IMR-90 (cell line): ENCODE results near the gene CDH23. TPM values are rescaled to one million over a fixed set of nuclear protein-coding genes. Genes with fewer than 3 reads are reported as not detected.

ENCODE experiments used
- ATAC-seq: fragments of 200-7000 bp; cut with Tn5 transposase; 2 replicates; pipeline ENCODE4 v1.9.1; 2020; ENCODE audit warnings: low read depth, mild to moderate bottlenecking, moderate library complexity
- BruUV-seq: library from RNA; stranded (reverse); fragments of 400-500 nt; replicated peaks from 2 replicates; lab custom pipeline; 2021; lab: Mats Ljungman, UMichigan
- CTCF ChIA-PET: fragments of 300-600 bp; formaldehyde crosslinking; extraction: SDS; loops from one replicate; lab custom pipeline; 2021; ENCODE audit warnings: antibody characterized with exemption; lab: Yijun Ruan, JAX
- POLR2A ChIA-PET: fragments of 300-600 bp; sonication (Branson Sonifier 250); formaldehyde crosslinking; loops from one replicate; lab custom pipeline; 2022; ENCODE audit warnings: antibody characterized with exemption; ENCODE audit not compliant: unreplicated experiment; lab: Charles Lee
- DNase-seq: peaks from one replicate; pipeline ENCODE4 v3.0.0; 2013
- H2AFZ ChIP-seq: replicated peaks from 2 replicates; pipeline ENCODE3; 2013; ENCODE audit warnings: low read length, mild to moderate bottlenecking; ENCODE audit not compliant: poor library complexity
- H2AK5ac ChIP-seq: 2 replicates; pipeline ENCODE4 v1.6.1; 2013; ENCODE audit warnings: low read depth, low read length, inconsistent platforms
- H2AK9ac ChIP-seq: replicated peaks from 2 replicates; pipeline ENCODE3; 2013; ENCODE audit warnings: mild to moderate bottlenecking, low read depth, low read length, moderate library complexity; ENCODE audit not compliant: poor library complexity
- H2BK120ac ChIP-seq: 2 replicates; pipeline ENCODE4 v1.6.1; 2013; ENCODE audit warnings: low read depth, low read length, inconsistent platforms
- H2BK15ac ChIP-seq: 3 replicates; pipeline ENCODE4 v1.6.1; 2013; ENCODE audit warnings: low read depth, low read length, inconsistent platforms
- H2BK20ac ChIP-seq: 2 replicates; pipeline ENCODE4 v1.6.1; 2013; ENCODE audit warnings: low read depth, mild to moderate bottlenecking, inconsistent platforms, low read length, moderate library complexity
- H2BK5ac ChIP-seq: 2 replicates; pipeline ENCODE4 v1.6.1; 2013; ENCODE audit warnings: mild to moderate bottlenecking, low read depth, low read length, inconsistent platforms; ENCODE audit not compliant: poor library complexity, severe bottlenecking
- H3K14ac ChIP-seq: replicated peaks from 2 replicates; pipeline ENCODE4 v1.6.1; 2013; ENCODE audit warnings: low read depth, low read length, inconsistent platforms
- H3K18ac ChIP-seq: 2 replicates; pipeline ENCODE4 v1.6.1; 2013; ENCODE audit warnings: low read depth, low read length, control low read depth
- H3K23ac ChIP-seq: 2 replicates; pipeline ENCODE4 v1.6.1; 2013; ENCODE audit warnings: low read depth, low read length, inconsistent platforms
- H3K27ac ChIP-seq: 2 replicates; pipeline ENCODE4 v1.5.1; 2013; ENCODE audit warnings: mild to moderate bottlenecking, control low read depth, low read length; ENCODE audit not compliant: insufficient read depth
- H3K27me3 ChIP-seq: 2 replicates; pipeline ENCODE4 v1.6.1; 2013; ENCODE audit warnings: low read length; ENCODE audit not compliant: control insufficient read depth, insufficient read depth
- H3K36me3 ChIP-seq: 2 replicates; pipeline ENCODE4 v1.6.1; 2013; ENCODE audit warnings: low read length, mixed read lengths; ENCODE audit not compliant: control insufficient read depth, insufficient read depth
- H3K4ac ChIP-seq: 2 replicates; pipeline ENCODE4 v1.6.1; 2013; ENCODE audit warnings: low read depth, low read length, inconsistent platforms
- H3K4me1 ChIP-seq: 2 replicates; pipeline ENCODE4 v1.6.1; 2013; ENCODE audit warnings: low read length, mixed read lengths; ENCODE audit not compliant: control insufficient read depth, insufficient read depth
- H3K4me2 ChIP-seq: 2 replicates; pipeline ENCODE4 v1.6.1; 2013; ENCODE audit warnings: low read depth, mild to moderate bottlenecking, control low read depth, low read length, moderate library complexity
- H3K4me3 ChIP-seq: 2 replicates; pipeline ENCODE4 v1.5.1; 2013; ENCODE audit warnings: low read depth, mild to moderate bottlenecking, control low read depth, low read length, moderate library complexity; ENCODE audit not compliant: insufficient read depth
- H3K56ac ChIP-seq: 2 replicates; pipeline ENCODE4 v1.6.1; 2013; ENCODE audit warnings: low read length, inconsistent platforms; ENCODE audit not compliant: insufficient read depth; ENCODE audit errors: extremely low read depth
- H3K79me1 ChIP-seq, 2 experiments: 2 replicates each; pipeline ENCODE4 v1.6.1; 2013; ENCODE audit warnings: low read length in 2 of 2, inconsistent platforms in 1 of 2, low read depth in 1 of 2
- H3K9ac ChIP-seq: 2 replicates; pipeline ENCODE4 v1.6.1; 2013; ENCODE audit warnings: low read depth, low read length, control low read depth
- H3K9me1 ChIP-seq: 2 replicates; pipeline ENCODE4 v1.6.1; 2013; ENCODE audit warnings: low read length, inconsistent platforms; ENCODE audit not compliant: insufficient read depth
- H3K9me3 ChIP-seq: 2 replicates; pipeline ENCODE4 v1.6.1; 2013; ENCODE audit warnings: low read length; ENCODE audit not compliant: control insufficient read depth, insufficient read depth
- H4K20me1 ChIP-seq: 2 replicates; pipeline ENCODE4 v1.6.1; 2013; ENCODE audit warnings: low read length, inconsistent platforms; ENCODE audit not compliant: insufficient read depth
- H4K5ac ChIP-seq: 2 replicates; pipeline ENCODE4 v1.6.1; 2013; ENCODE audit warnings: mild to moderate bottlenecking, low read depth, low read length, control low read depth
- H4K8ac ChIP-seq, 2 experiments: 2 replicates each; pipeline ENCODE4 v1.6.1; 2013; ENCODE audit warnings: low read depth in 2 of 2, low read length in 2 of 2, control low read depth in 1 of 2, inconsistent platforms in 1 of 2
- H4K91ac ChIP-seq: 2 replicates; pipeline ENCODE4 v1.6.1; 2013; ENCODE audit warnings: low read depth, low read length, inconsistent platforms; ENCODE audit not compliant: insufficient read depth
- FOS ChIP-seq: fragments of 150-350 bp; IDR thresholded peaks from 2 replicates; pipeline ENCODE4 v1.6.1; 2016; ENCODE audit warnings: low read depth, low read length
- POLR2A ChIP-seq: IDR thresholded peaks from 2 replicates; pipeline ENCODE4 v1.6.1; 2012; ENCODE audit warnings: mild to moderate bottlenecking, low read depth, low read length
- WGBS, 2 experiments: methylation state at CpG; one replicate each; pipeline versions ENCODE4 v1.1.5 to v1.1.7; 2013; ENCODE audit warnings: missing lambda C conversion rate in 2 of 2; ENCODE audit not compliant: insufficient read length in 1 of 2; ENCODE audit errors: extremely low coverage in 2 of 2; 5-methylcytosine and 5-hydroxymethylcytosine counted together
- dilution Hi-C: fragments of 300-500 bp; cut with HindIII; formaldehyde crosslinking; loops from one replicate; pipeline ENCODE4 v1.14.3; 2018; ENCODE audit warnings: low sequenced_read_pairs; ENCODE audit not compliant: unreplicated experiment
- in situ Hi-C: fragments of 300-500 bp; cut with MboI; formaldehyde crosslinking; loops from 3 replicates; pipeline ENCODE4 v1.14.3; 2019; ENCODE audit warnings: low sequenced_read_pairs, inconsistent platforms, mixed read lengths
- intact Hi-C: fragments of 100-400 bp; cut with micrococcal nuclease; formaldehyde crosslinking; loops from 2 replicates; pipeline ENCODE4 v1.10.0; 2022
- polyA plus RNA-seq, 3 experiments: library from polyadenylated mRNA; depleted of rRNA; stranded (reverse); fragments of >200 nt; gene quantifications; 2 replicates each; pipeline ENCODE4 v1.2.3, GENCODE V29; 2012; ENCODE audit warnings: low replicate concordance in 1 of 3
- total RNA-seq: library from RNA; depleted of rRNA; stranded (reverse); fragments of >200 nt; gene quantifications from 2 replicates; pipeline ENCODE4 v1.2.3, GENCODE V29; 2012
- TF ChIP-seq, protein P1 (sequence below): fragments of 150-350 bp; IDR thresholded peaks from 2 replicates; pipeline ENCODE4 v1.6.1; 2017; ENCODE audit warnings: mild to moderate bottlenecking, antibody characterized with exemption, low read length, low read depth

CDH23 gene
- total and polyA plus RNA-seq, 2 of the 4 experiments (the other 2 are of a cell fraction): under 0.01 to 0.03 TPM

- no peak overlapping the region for H4K8ac ChIP-seq
- no peak overlapping the region for H4K5ac ChIP-seq
- H2BK20ac ChIP-seq: no peak overlapping the region
- H3K9ac ChIP-seq: no peak overlapping the region
- no peaks in the 10 kb centered on the region for H3K36me3 ChIP-seq
- H3K4me2 ChIP-seq: no peak overlapping the region
- H3K23ac ChIP-seq: no peak overlapping the region
- intact Hi-C loops (no loop called here), in situ Hi-C loops (no loop called here), dilution Hi-C loops (no loop called here)
- no peak overlapping the region for H2AK9ac ChIP-seq
- no peak overlapping the region for H2BK5ac ChIP-seq
- POLR2A ChIA-PET: no interaction called here
- no peaks in the 10 kb centered on the region for H3K4me1 ChIP-seq
- H3K4ac ChIP-seq: no peak overlapping the region
- no peak overlapping the region for H2AFZ ChIP-seq
- H3K56ac ChIP-seq: no peak overlapping the region
- WGBS, 2 experiments: no CpG with 5 or more reads among the region's 3 CpGs
- H3K9me3 ChIP-seq: no peaks in the 10 kb centered on the region
- no peaks in the 10 kb centered on the region for H3K79me1 ChIP-seq
- no peak overlapping the region for H3K18ac ChIP-seq
- H4K20me1 ChIP-seq: no peaks in the 10 kb centered on the region; the same call in 1 of the 2 replicates
- no peak overlapping the region for H3K14ac ChIP-seq
- BruUV-seq: no TSS peak
- no peak for ATAC-seq
- no peak overlapping the region for H2AK5ac ChIP-seq
- no peaks in the 10 kb centered on the region; the same call in 1 of the 2 replicates for H3K9me1 ChIP-seq
- CTCF ChIA-PET: interaction anchor here (0.7 kb wide), 1 partner anchor 9 kb away, joined by 3 read pairs; no protein-coding TSS in a partner anchor
- H3K4me3 ChIP-seq: no peak overlapping the region
- DNase-seq: no peak
- H3K27ac ChIP-seq: no peak overlapping the region
- H3K27me3 ChIP-seq: peaks cover 56% of the 10 kb centered on the region
- H2BK15ac ChIP-seq: no peak overlapping the region
- TF ChIP-seq POLR2A: no peak
- TF ChIP-seq FOS: no peak
- TF ChIP-seq, protein P1, sequence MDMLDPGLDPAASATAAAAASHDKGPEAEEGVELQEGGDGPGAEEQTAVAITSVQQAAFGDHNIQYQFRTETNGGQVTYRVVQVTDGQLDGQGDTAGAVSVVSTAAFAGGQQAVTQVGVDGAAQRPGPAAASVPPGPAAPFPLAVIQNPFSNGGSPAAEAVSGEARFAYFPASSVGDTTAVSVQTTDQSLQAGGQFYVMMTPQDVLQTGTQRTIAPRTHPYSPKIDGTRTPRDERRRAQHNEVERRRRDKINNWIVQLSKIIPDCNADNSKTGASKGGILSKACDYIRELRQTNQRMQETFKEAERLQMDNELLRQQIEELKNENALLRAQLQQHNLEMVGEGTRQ: no peak
- H4K91ac ChIP-seq: no peak overlapping the region
- no peak overlapping the region for H2BK120ac ChIP-seq
These were observed 142.9 kb downstream of the CDH23 start for GRCh38 chr10:71539442-71540118.
